MM.1S (cell line): ENCODE data around the gene KHSRP.

Source experiments
- DNase-seq: peaks from one replicate; pipeline ENCODE4 v3.0.0-alpha.2; 2015
- H2AFZ ChIP-seq: fragments of 300-600 bp; sonication (generic); 2 replicates; pipeline ENCODE4 v1.6.0; 2016; ENCODE audit warnings: antibody characterized with exemption, low read length
- H3F3A ChIP-seq: fragments of 300-600 bp; sonication (generic); 2 replicates; pipeline ENCODE4 v1.6.1; 2016; ENCODE audit warnings: mild to moderate bottlenecking, antibody characterized with exemption, low read length, moderate library complexity, mixed read lengths; ENCODE audit not compliant: insufficient read depth
- H3K27ac ChIP-seq: fragments of 300-600 bp; sonication (generic); 2 replicates; pipeline ENCODE4 v1.5.1; 2016; ENCODE audit warnings: mild to moderate bottlenecking, low read length
- H3K27me3 ChIP-seq: fragments of 300-600 bp; sonication (generic); replicated peaks from 2 replicates; pipeline ENCODE4 v1.6.0; 2016; ENCODE audit warnings: low read length; ENCODE audit not compliant: insufficient read depth
- H3K36me3 ChIP-seq: fragments of 300-600 bp; sonication (generic); replicated peaks from 2 replicates; pipeline ENCODE4 v1.6.1; 2016; ENCODE audit warnings: mild to moderate bottlenecking, low read length, mixed read lengths; ENCODE audit not compliant: insufficient read depth
- H3K4me1 ChIP-seq: fragments of 300-600 bp; sonication (generic); 2 replicates; pipeline ENCODE4 v1.6.1; 2016; ENCODE audit warnings: low read length, mixed read lengths
- H3K4me2 ChIP-seq: fragments of 300-600 bp; sonication (generic); 2 replicates; pipeline ENCODE4 v1.6.0; 2016; ENCODE audit warnings: low read depth, low read length
- H3K4me3 ChIP-seq: fragments of 300-600 bp; sonication (generic); 2 replicates; pipeline ENCODE4 v1.5.1; 2016; ENCODE audit warnings: low read length, mixed read lengths
- H3K79me2 ChIP-seq: fragments of 300-600 bp; sonication (generic); 2 replicates; pipeline ENCODE4 v1.6.1; 2016; ENCODE audit warnings: mixed run types, low read length, mixed read lengths
- H3K9ac ChIP-seq: fragments of 300-600 bp; sonication (generic); 2 replicates; pipeline ENCODE4 v1.6.1; 2016; ENCODE audit warnings: low read length, mixed read lengths
- H3K9me2 ChIP-seq: fragments of 300-600 bp; sonication (generic); replicated peaks from 2 replicates; pipeline ENCODE4 v1.6.1; 2016; ENCODE audit warnings: mild to moderate bottlenecking, low read length, mixed read lengths; ENCODE audit not compliant: insufficient read depth
- H3K9me3 ChIP-seq: fragments of 300-600 bp; sonication (generic); replicated peaks from 2 replicates; pipeline ENCODE4 v1.6.1; 2016; ENCODE audit warnings: mild to moderate bottlenecking, low read length, mixed read lengths; ENCODE audit not compliant: insufficient read depth
- H4K20me1 ChIP-seq: fragments of 300-600 bp; sonication (generic); 2 replicates; pipeline ENCODE4 v1.6.1; 2016; ENCODE audit warnings: mild to moderate bottlenecking, low read length, moderate library complexity, mixed read lengths; ENCODE audit not compliant: insufficient read depth
- EZH2 ChIP-seq: fragments of 300-600 bp; sonication (generic); optimal IDR thresholded peaks from 2 replicates; pipeline ENCODE3; 2017; ENCODE audit warnings: low read depth, mild to moderate bottlenecking, antibody characterized with exemption, low read length, mixed read lengths
- EZH2phosphoT487 ChIP-seq: fragments of 300-600 bp; sonication (generic); IDR thresholded peaks from 2 replicates; pipeline ENCODE4 v1.6.1; 2018; ENCODE audit warnings: antibody characterized with exemption, low read length
- TF ChIP-seq, protein P1 (sequence below): fragments of 300-600 bp; sonication (generic); IDR thresholded peaks from 2 replicates; pipeline ENCODE4 v1.5.1; 2016; ENCODE audit warnings: antibody characterized with exemption, low read length, mixed read lengths

Gene KHSRP

DNA sequence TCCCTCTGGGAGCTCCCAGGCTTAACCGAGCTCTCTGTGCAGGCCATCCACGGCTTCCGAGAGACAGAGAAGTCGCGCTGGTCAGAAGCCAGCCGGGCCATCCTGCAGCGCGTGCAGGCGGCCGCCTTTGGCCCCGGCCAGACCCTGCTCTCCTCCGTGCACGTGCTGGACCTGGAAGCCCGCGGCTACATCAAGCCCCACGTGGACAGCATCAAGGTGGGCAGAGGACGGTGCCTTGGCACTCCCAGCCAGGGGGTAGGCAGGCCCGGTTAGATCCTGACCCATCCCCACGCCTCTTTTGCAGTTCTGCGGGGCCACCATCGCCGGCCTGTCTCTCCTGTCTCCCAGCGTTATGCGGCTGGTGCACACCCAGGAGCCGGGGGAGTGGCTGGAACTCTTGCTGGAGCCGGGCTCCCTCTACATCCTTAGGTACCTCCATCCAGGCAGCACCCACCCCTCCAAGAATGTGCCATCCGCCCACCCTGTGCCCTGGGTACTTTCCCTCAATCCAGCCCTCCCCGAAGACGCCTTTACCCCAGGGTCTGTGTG, 50.4 kb downstream of the KHSRP start:
- Histone ChIP-seq H3K9me2 (no peaks in the 10 kb centered on the region), H2AFZ (no peak overlapping the region), H3K9me3 (no peaks in the 10 kb centered on the region), H4K20me1 (no peaks in the 10 kb centered on the region), H3K9ac (no peak overlapping the region), H3F3A (peaks cover 7% of the 10 kb centered on the region), H3K36me3 (no peaks in the 10 kb centered on the region), H3K4me2 (peak overlapping the region; percentile 88; the same call in 1 of the 2 replicates), H3K4me1 (peaks cover 5% of the 10 kb centered on the region; the same call in 1 of the 2 replicates), H3K79me2 (peaks cover 8% of the 10 kb centered on the region; the same call in 1 of the 2 replicates), H3K27ac (no peak overlapping the region), H3K4me3 (no peak overlapping the region), H3K27me3 (no peaks in the 10 kb centered on the region)
- DNase-seq: no peak
- no peak for TF ChIP-seq EZH2
- TF ChIP-seq, protein P1, sequence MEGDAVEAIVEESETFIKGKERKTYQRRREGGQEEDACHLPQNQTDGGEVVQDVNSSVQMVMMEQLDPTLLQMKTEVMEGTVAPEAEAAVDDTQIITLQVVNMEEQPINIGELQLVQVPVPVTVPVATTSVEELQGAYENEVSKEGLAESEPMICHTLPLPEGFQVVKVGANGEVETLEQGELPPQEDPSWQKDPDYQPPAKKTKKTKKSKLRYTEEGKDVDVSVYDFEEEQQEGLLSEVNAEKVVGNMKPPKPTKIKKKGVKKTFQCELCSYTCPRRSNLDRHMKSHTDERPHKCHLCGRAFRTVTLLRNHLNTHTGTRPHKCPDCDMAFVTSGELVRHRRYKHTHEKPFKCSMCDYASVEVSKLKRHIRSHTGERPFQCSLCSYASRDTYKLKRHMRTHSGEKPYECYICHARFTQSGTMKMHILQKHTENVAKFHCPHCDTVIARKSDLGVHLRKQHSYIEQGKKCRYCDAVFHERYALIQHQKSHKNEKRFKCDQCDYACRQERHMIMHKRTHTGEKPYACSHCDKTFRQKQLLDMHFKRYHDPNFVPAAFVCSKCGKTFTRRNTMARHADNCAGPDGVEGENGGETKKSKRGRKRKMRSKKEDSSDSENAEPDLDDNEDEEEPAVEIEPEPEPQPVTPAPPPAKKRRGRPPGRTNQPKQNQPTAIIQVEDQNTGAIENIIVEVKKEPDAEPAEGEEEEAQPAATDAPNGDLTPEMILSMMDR: no peak
- no peak for TF ChIP-seq EZH2phosphoT487

DNA sequence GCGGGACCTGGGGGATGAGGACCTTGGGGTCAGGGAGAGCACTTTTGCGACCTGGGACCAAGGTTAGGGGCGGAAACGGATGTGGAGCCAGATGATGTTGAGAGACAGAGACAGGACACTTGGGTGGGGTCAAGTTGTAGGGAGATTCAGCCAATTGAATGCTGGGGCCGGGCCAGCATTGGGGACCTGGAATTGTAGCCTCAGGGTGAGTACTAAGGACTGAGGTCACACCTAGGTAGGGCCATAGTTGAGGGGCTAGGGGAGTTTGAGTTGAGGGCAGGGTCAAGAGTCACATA, 50.9 kb downstream of the KHSRP start:
- H3K36me3 ChIP-seq: no peaks in the 10 kb centered on the region
- H2AFZ ChIP-seq: peak overlapping the region; percentile 80

DNA sequence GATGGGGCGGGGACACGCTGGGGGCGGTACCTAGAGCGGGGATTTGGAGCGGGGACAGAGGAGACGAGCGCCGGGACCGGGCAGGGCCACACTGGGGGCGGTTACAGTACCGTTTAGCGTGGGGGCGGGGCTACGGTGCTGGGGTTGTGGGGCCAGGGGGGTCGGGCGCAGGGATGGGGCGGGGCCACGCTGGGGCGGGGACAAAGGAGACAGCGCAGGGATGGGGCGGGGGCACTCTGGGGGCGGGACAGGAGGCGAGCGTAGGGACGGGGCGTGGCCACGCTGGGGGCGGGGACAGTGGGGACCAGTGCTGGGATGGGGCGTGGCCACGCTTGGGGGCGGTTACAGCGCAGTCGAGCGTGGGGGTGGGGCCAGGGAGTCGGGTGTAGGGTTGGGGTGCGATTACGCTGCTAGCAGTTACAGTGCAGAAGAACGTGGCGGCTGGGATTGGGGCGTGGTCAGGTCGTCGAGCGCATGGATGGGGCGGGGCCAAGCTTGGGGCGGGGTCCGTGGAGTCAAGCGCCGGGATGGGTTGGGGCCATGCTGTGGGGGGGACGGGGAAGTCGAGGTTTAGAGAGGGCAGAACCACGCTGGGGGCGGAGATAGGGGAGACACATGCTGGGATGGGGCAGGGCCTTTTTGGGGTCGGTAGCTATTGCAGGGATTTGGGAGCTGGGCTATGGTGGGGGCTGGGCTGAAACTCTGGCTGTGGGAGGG, 51.4 kb downstream of the KHSRP start:
- Histone ChIP-seq H3F3A (peaks cover 7% of the 10 kb centered on the region), H3K36me3 (no peaks in the 10 kb centered on the region), H3K4me1 (peaks cover 5% of the 10 kb centered on the region; the same call in 1 of the 2 replicates), H3K27ac (peak overlapping the region; percentile 87), H3K27me3 (no peaks in the 10 kb centered on the region), H3K4me3 (peak overlapping the region; percentile 88), H3K9ac (peak overlapping the region; percentile 77), H3K9me2 (no peaks in the 10 kb centered on the region), H3K4me2 (peak overlapping the region; percentile 88), H3K9me3 (no peaks in the 10 kb centered on the region), H2AFZ (peak overlapping the region; percentile 90), H4K20me1 (no peaks in the 10 kb centered on the region), H3K79me2 (peaks cover 8% of the 10 kb centered on the region; the same call in 1 of the 2 replicates)
- TF ChIP-seq EZH2 (no peak), EZH2phosphoT487 (no peak)
- TF ChIP-seq, protein P1: no peak
- peak; percentile 99 for DNase-seq

More for the DNA sequence above, 50.9 kb downstream of the KHSRP start:
- Histone ChIP-seq H4K20me1 (no peaks in the 10 kb centered on the region), H3K27ac (no peak overlapping the region), H3K79me2 (peaks cover 8% of the 10 kb centered on the region; the same call in 1 of the 2 replicates), H3K9me3 (no peaks in the 10 kb centered on the region), H3K4me1 (peaks cover 5% of the 10 kb centered on the region; the same call in 1 of the 2 replicates), H3K4me3 (peak overlapping the region; percentile 61), H3K9me2 (no peaks in the 10 kb centered on the region), H3F3A (peaks cover 7% of the 10 kb centered on the region), H3K9ac (peak overlapping the region; percentile 28; the same call in 1 of the 2 replicates), H3K27me3 (no peaks in the 10 kb centered on the region), H3K4me2 (peak overlapping the region; percentile 88)
- TF ChIP-seq, protein P1: no peak
- TF ChIP-seq EZH2phosphoT487: no peak
- no peak for TF ChIP-seq EZH2
- DNase-seq: no peak
